Astrocyte (in vitro differentiated cells and primary cell): ENCODE results near the gene TLE2. TPM values are rescaled to one million over a fixed set of nuclear protein-coding genes. Genes with fewer than 3 reads are reported as not detected.

Experiments
- DNase-seq: peaks from one replicate; pipeline ENCODE4 v3.0.0-alpha.2; 2010; ENCODE audit warnings: low read depth
- FAIRE-seq: peaks from 2 replicates; lab custom pipeline; 2011; peaks lifted over from hg19 to GRCh38; lab: Jason Lieb, UNC
- H2AFZ ChIP-seq: 2 replicates; pipeline ENCODE4 v1.6.0; 2012; ENCODE audit warnings: low read depth, low read length, inconsistent platforms
- H3K27ac ChIP-seq: 2 replicates; pipeline ENCODE4 v1.5.1; 2011; ENCODE audit warnings: low read depth, low read length, inconsistent platforms
- H3K27me3 ChIP-seq: 2 replicates; pipeline ENCODE4 v1.6.0; 2011; ENCODE audit warnings: low read length, inconsistent platforms; ENCODE audit not compliant: insufficient read depth
- H3K36me3 ChIP-seq: 2 replicates; pipeline ENCODE4 v1.5.1; 2011; ENCODE audit warnings: low read length, inconsistent platforms; ENCODE audit not compliant: insufficient read depth
- H3K4me1 ChIP-seq: 2 replicates; pipeline ENCODE4 v1.5.1; 2011; ENCODE audit warnings: low read length, inconsistent platforms; ENCODE audit not compliant: insufficient read depth
- H3K4me2 ChIP-seq: 2 replicates; pipeline ENCODE4 v1.6.0; 2012; ENCODE audit warnings: low read length, inconsistent platforms
- H3K4me3 ChIP-seq: 2 replicates; pipeline ENCODE4 v1.5.1; 2011; ENCODE audit warnings: low read depth, mild to moderate bottlenecking, low read length, inconsistent platforms; ENCODE audit not compliant: insufficient read depth
- H3K79me2 ChIP-seq: 2 replicates; pipeline ENCODE4 v1.6.0; 2012; ENCODE audit warnings: mild to moderate bottlenecking, low read length, inconsistent platforms; ENCODE audit not compliant: insufficient read depth
- H3K9ac ChIP-seq: 2 replicates; pipeline ENCODE4 v1.6.0; 2012; ENCODE audit warnings: mild to moderate bottlenecking, low read length, inconsistent platforms
- H3K9me3 ChIP-seq: 2 replicates; pipeline ENCODE4 v1.5.1; 2012; ENCODE audit warnings: low read depth, mild to moderate bottlenecking, low read length, inconsistent platforms; ENCODE audit not compliant: insufficient read depth
- H4K20me1 ChIP-seq: 2 replicates; pipeline ENCODE4 v1.6.0; 2012; ENCODE audit warnings: low read length, inconsistent platforms; ENCODE audit not compliant: insufficient read depth
- H3K27ac Mint-ChIP-seq: one replicate; pipeline ENCODE4 v1.8.0; 2021; ENCODE audit warnings: mild to moderate bottlenecking, mixed read lengths; ENCODE audit not compliant: unreplicated experiment
- H3K27me3 Mint-ChIP-seq: one replicate; pipeline ENCODE4 v1.8.0; 2021; ENCODE audit warnings: low read depth, mixed read lengths; ENCODE audit not compliant: unreplicated experiment
- H3K36me3 Mint-ChIP-seq: one replicate; pipeline ENCODE4 v1.8.0; 2021; ENCODE audit warnings: low read depth, mixed read lengths; ENCODE audit not compliant: unreplicated experiment
- H3K4me1 Mint-ChIP-seq: one replicate; pipeline ENCODE4 v1.8.0; 2021; ENCODE audit warnings: low read depth, mixed read lengths; ENCODE audit not compliant: unreplicated experiment
- H3K4me3 Mint-ChIP-seq: one replicate; pipeline ENCODE4 v1.8.0; 2021; ENCODE audit warnings: mild to moderate bottlenecking, moderate library complexity, mixed read lengths; ENCODE audit not compliant: unreplicated experiment
- H3K9me3 Mint-ChIP-seq: one replicate; pipeline ENCODE4 v1.8.0; 2021; ENCODE audit warnings: mild to moderate bottlenecking, mixed read lengths; ENCODE audit not compliant: unreplicated experiment
- EZH2 ChIP-seq: IDR thresholded peaks from 2 replicates; pipeline ENCODE4 v1.6.1; 2012; ENCODE audit warnings: mild to moderate bottlenecking, low read length, inconsistent platforms; ENCODE audit not compliant: insufficient read depth
- total RNA-seq: library from RNA; stranded (reverse); gene quantifications from 2 replicates; pipeline ENCODE4 v1.2.1, GENCODE V29; 2021
- TF ChIP-seq, protein P1 (sequence below): IDR thresholded peaks from 2 replicates; pipeline ENCODE4 v1.5.1; 2011; ENCODE audit warnings: low read depth, mild to moderate bottlenecking, inconsistent platforms, low read length, moderate library complexity; ENCODE audit not compliant: insufficient read depth

TLE2 gene
- total RNA-seq, 1 donor from 2014 or later, result 0.79 TPM

DNA sequence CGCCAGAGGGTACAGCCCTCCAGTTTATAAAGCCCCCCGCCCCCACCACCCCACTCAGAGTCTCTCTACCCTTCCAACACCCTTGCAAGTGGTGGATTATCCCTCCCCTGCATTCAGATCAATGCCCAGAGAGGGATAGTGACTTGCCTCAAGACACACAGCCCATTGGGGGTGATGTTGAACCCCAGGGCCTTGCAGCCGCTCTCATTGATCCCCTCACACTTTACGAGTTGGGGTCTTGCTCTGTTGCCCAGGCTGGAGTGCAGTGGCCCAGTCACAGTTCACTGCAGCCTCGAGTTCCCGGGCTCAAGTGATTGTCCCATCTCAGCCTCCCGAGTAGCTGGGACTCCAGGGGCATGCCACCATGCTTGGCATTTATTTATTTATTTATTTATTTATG is 11.2 kb downstream of the TLE2 start:
- H3K4me3 ChIP-seq, result no peak overlapping the region
- H3K27me3 Mint-ChIP-seq, result peaks cover 47% of the 10 kb centered on the region
- no peak for TF ChIP-seq EZH2
- TF ChIP-seq, protein P1, sequence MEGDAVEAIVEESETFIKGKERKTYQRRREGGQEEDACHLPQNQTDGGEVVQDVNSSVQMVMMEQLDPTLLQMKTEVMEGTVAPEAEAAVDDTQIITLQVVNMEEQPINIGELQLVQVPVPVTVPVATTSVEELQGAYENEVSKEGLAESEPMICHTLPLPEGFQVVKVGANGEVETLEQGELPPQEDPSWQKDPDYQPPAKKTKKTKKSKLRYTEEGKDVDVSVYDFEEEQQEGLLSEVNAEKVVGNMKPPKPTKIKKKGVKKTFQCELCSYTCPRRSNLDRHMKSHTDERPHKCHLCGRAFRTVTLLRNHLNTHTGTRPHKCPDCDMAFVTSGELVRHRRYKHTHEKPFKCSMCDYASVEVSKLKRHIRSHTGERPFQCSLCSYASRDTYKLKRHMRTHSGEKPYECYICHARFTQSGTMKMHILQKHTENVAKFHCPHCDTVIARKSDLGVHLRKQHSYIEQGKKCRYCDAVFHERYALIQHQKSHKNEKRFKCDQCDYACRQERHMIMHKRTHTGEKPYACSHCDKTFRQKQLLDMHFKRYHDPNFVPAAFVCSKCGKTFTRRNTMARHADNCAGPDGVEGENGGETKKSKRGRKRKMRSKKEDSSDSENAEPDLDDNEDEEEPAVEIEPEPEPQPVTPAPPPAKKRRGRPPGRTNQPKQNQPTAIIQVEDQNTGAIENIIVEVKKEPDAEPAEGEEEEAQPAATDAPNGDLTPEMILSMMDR, result no peak
- no peaks in the 10 kb centered on the region for H3K36me3 ChIP-seq
- H3K27me3 ChIP-seq, result peaks cover 6% of the 10 kb centered on the region
- H3K4me2 ChIP-seq, result no peak overlapping the region
- no peaks in the 10 kb centered on the region for H3K4me1 ChIP-seq
- H3K36me3 Mint-ChIP-seq, result no peaks in the 10 kb centered on the region
- no peaks in the 10 kb centered on the region for H3K9me3 ChIP-seq
- no peaks in the 10 kb centered on the region for H3K4me1 Mint-ChIP-seq
- FAIRE-seq, result no peak
- H3K9ac ChIP-seq, result no peak overlapping the region
- H2AFZ ChIP-seq, result no peak overlapping the region
- no peaks in the 10 kb centered on the region for H3K79me2 ChIP-seq
- H3K27ac Mint-ChIP-seq, result no peak overlapping the region
- no peak overlapping the region for H3K27ac ChIP-seq
- no peak overlapping the region for H3K4me3 Mint-ChIP-seq
- H3K9me3 Mint-ChIP-seq, result no peaks in the 10 kb centered on the region
- H4K20me1 ChIP-seq, result no peaks in the 10 kb centered on the region
- DNase-seq, result no peak

DNA sequence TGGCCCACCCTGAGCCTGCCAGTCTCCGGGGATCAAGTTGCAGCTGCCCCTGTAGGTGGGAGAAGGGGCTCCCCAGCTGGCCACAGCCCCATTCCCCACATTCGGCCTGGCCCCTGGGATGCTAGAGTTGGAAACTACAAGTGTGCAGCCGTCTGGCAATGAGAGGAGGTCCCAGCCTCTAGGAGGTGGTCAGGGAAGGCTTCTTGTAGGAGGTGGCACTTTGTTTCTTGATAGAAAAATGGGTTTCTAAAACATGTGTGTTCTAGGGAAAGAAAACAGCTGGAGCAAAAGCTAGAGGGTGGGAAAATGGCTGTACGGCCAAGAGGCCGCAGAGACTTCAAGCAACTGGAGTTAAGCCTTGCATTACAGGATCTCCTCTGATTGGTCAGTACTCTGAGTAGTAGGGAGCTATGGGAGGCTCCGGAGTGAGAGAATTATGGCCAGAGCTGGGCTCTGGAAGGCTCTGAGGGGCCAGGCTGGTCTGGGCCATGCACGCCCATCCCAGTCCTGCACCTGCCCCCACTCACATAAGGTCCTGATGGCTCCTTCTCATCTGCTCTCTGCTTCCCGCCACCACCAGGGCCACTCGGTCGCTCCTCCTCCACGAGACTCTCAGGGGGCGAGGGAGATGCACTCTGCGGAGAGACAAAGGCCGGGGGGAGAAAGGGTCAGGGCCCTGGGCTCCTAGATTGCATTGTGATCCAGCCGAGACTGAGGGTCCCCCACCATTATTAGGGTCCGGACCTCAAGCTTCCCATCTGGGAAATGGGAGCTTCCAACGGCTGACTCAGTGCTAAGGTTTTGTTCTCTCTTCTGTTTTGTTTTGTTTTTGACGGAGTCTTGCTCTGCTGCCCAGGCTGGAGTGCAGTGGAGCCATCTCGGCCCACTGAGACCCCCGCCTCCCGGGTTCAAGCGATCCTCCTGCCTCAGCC is 13.7 kb downstream of the TLE2 start:
- no peaks in the 10 kb centered on the region for H3K36me3 ChIP-seq
- H3K27ac ChIP-seq, result no peak overlapping the region
- no peak overlapping the region for H2AFZ ChIP-seq
- Mint-ChIP-seq H3K4me1 (no peaks in the 10 kb centered on the region), H3K27ac (no peak overlapping the region), H3K36me3 (no peaks in the 10 kb centered on the region), H3K4me3 (no peak overlapping the region), H3K27me3 (peaks cover 62% of the 10 kb centered on the region), H3K9me3 (no peaks in the 10 kb centered on the region)
- H3K27me3 ChIP-seq, result peaks cover 9% of the 10 kb centered on the region
- no peaks in the 10 kb centered on the region for H3K9me3 ChIP-seq
- TF ChIP-seq EZH2, result no peak
- TF ChIP-seq, protein P1, result no peak
- DNase-seq, result no peak
- no peaks in the 10 kb centered on the region for H3K4me1 ChIP-seq
- no peaks in the 10 kb centered on the region for H4K20me1 ChIP-seq
- FAIRE-seq, result no peak
- no peak overlapping the region for H3K9ac ChIP-seq
- no peak overlapping the region for H3K4me3 ChIP-seq
- H3K4me2 ChIP-seq, result no peak overlapping the region
- H3K79me2 ChIP-seq, result no peaks in the 10 kb centered on the region

DNA sequence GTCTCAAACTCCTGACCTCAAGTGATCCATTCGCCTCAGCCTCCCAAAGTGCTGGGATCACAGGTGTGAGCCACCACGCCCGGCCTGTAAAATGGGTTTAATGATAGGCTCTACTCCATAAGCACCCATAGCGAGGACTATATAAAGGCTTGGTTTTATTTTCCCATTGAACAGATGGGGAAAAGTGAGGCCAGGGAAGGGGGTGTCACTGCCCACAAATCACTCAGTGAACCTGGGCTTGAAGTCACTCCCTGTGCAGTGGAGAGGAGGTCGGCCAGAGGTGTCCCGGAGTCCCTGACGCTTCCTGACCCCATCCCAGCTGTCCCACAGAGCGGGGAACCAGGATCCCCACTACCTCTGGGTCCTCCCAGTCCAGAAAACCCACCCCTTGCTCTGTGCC is 14.9 kb downstream of the TLE2 start:
- no peak overlapping the region for H3K27ac Mint-ChIP-seq
- no peaks in the 10 kb centered on the region for H3K4me1 Mint-ChIP-seq
- Histone ChIP-seq H2AFZ (no peak overlapping the region), H4K20me1 (no peaks in the 10 kb centered on the region), H3K27me3 (peaks cover 9% of the 10 kb centered on the region), H3K9me3 (no peaks in the 10 kb centered on the region), H3K79me2 (no peaks in the 10 kb centered on the region), H3K4me3 (no peak overlapping the region), H3K4me1 (no peaks in the 10 kb centered on the region), H3K27ac (no peak overlapping the region), H3K36me3 (no peaks in the 10 kb centered on the region), H3K9ac (no peak overlapping the region), H3K4me2 (no peak overlapping the region)
- H3K27me3 Mint-ChIP-seq, result peaks cover 64% of the 10 kb centered on the region
- DNase-seq, result no peak
- no peak for TF ChIP-seq EZH2
- TF ChIP-seq, protein P1, result no peak
- FAIRE-seq, result no peak
- H3K4me3 Mint-ChIP-seq, result no peak overlapping the region
- H3K36me3 Mint-ChIP-seq, result no peaks in the 10 kb centered on the region
- peaks cover 2% of the 10 kb centered on the region for H3K9me3 Mint-ChIP-seq
